BJ (cell line): Measurements from ENCODE around the gene ENPEP. TPM values are rescaled to one million over a fixed set of nuclear protein-coding genes. Genes with fewer than 3 reads are reported as not detected.

Experiments
- CTCF ChIA-PET: fragments of 350-600 bp; formaldehyde crosslinking; extraction: SDS; loops from one replicate; lab custom pipeline; 2021; ENCODE audit warnings: antibody characterized with exemption, inconsistent platforms; lab: Yijun Ruan, JAX
- POLR2A ChIA-PET: fragments of 300-600 bp; sonication (Branson Sonifier 250); formaldehyde crosslinking; extraction: SDS; loops from one replicate; lab custom pipeline; 2021; ENCODE audit warnings: antibody characterized with exemption; lab: Charles Lee
- DNase-seq: peaks from one replicate; pipeline ENCODE4 v3.0.0-alpha.2; 2011; ENCODE audit warnings: low read depth
- H3K27me3 ChIP-seq: 2 replicates; pipeline ENCODE4 v1.6.0; 2011; ENCODE audit warnings: low read length; ENCODE audit not compliant: control insufficient read depth, insufficient read depth
- H3K36me3 ChIP-seq: 2 replicates; pipeline ENCODE4 v1.5.1; 2011; ENCODE audit warnings: low read length; ENCODE audit not compliant: control insufficient read depth, insufficient read depth
- H3K4me3 ChIP-seq: 2 replicates; pipeline ENCODE4 v1.5.1; 2011; ENCODE audit warnings: low read depth, mild to moderate bottlenecking, control low read depth, low read length
- CTCF ChIP-seq: IDR thresholded peaks from 2 replicates; pipeline ENCODE4 v1.5.1; 2011; ENCODE audit warnings: low read depth, mild to moderate bottlenecking, control low read depth, inconsistent platforms, low read length, moderate library complexity; ENCODE audit not compliant: insufficient read depth
- polyA plus RNA-seq: library from polyadenylated mRNA; depleted of rRNA; stranded (reverse); fragments of >200 nt; gene quantifications from 2 replicates; pipeline ENCODE4 v1.2.3, GENCODE V29; 2011

ENPEP gene
- polyA plus RNA-seq, 1 experiment = 0.40 TPM

GRCh38 chr4:110449947-110450346 lies 26.0 kb upstream of the ENPEP start:
- DNase-seq = no peak
- POLR2A ChIA-PET = no interaction called here
- TF ChIP-seq CTCF = no peak
- Histone ChIP-seq H3K36me3 (no peaks in the 10 kb centered on the region), H3K27me3 (no peaks in the 10 kb centered on the region), H3K4me3 (no peak overlapping the region)
- CTCF ChIA-PET = interaction anchor here (1.6 kb wide), 1 partner anchor 59 kb away, joined by 3 read pairs; no protein-coding TSS in a partner anchor

GRCh38 chr4:110452546-110452945 lies 23.4 kb upstream of the ENPEP start:
- Histone ChIP-seq H3K36me3 (no peaks in the 10 kb centered on the region), H3K27me3 (no peaks in the 10 kb centered on the region), H3K4me3 (no peak overlapping the region)
- TF ChIP-seq CTCF = no peak
- no peak for DNase-seq
- POLR2A ChIA-PET = no interaction called here
- CTCF ChIA-PET = interaction anchor here (0.6 to 1.3 kb wide), 2 partner anchors 70 to 86 kb away, joined by 3 read pairs; no protein-coding TSS in a partner anchor

- POLR2A ChIA-PET = no interaction called here
- no peak for DNase-seq
- H3K27me3 ChIP-seq = no peaks in the 10 kb centered on the region
- CTCF ChIA-PET = no interaction called here
- TF ChIP-seq CTCF = no peak
- H3K4me3 ChIP-seq = no peak overlapping the region
- no peaks in the 10 kb centered on the region for H3K36me3 ChIP-seq
Measured at GRCh38 chr4:110454441-110454840, 21.5 kb upstream of the ENPEP start.

- TF ChIP-seq CTCF = no peak
- CTCF ChIA-PET = no interaction called here
- no peaks in the 10 kb centered on the region for H3K36me3 ChIP-seq
- POLR2A ChIA-PET = no interaction called here
- H3K27me3 ChIP-seq = no peaks in the 10 kb centered on the region
- no peak for DNase-seq
- no peak overlapping the region for H3K4me3 ChIP-seq
Measured at GRCh38 chr4:110458494-110459266, 17.3 kb upstream of the ENPEP start.

GRCh38 chr4:110460074-110460746 lies 15.7 kb upstream of the ENPEP start:
- no peak for TF ChIP-seq CTCF
- no peak overlapping the region for H3K4me3 ChIP-seq
- CTCF ChIA-PET = no interaction called here
- POLR2A ChIA-PET = no interaction called here
- no peaks in the 10 kb centered on the region for H3K36me3 ChIP-seq
- DNase-seq = no peak
- H3K27me3 ChIP-seq = no peaks in the 10 kb centered on the region
